Measurements from ENCODE around the gene ZNF253.
"Not testable (repeated sequence)": the region's sequence is repeated elsewhere in the genome, so short reads cannot be mapped to it uniquely, and the experiment has no call there.

DNA sequence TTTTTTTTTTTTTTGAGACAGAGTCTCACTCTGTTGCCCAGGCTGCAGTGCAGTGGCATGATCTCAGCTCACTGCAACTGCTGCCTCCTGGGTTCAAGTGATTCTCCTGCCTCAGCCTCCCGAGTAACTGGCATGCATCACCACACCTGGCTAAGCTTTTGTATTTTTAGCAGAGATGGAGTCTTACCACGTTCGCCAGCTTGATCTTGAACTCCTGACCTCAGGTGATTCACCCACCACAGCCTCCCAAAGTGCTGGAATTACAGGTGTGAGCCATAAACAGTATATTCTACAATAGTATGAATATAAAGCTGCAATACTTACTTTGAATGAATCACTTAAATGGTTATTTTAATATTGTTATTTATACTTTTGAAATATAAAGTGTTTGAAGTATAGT is 41.9 kb downstream of the ZNF253 start:
- TF ChIP-seq, protein P1, sequence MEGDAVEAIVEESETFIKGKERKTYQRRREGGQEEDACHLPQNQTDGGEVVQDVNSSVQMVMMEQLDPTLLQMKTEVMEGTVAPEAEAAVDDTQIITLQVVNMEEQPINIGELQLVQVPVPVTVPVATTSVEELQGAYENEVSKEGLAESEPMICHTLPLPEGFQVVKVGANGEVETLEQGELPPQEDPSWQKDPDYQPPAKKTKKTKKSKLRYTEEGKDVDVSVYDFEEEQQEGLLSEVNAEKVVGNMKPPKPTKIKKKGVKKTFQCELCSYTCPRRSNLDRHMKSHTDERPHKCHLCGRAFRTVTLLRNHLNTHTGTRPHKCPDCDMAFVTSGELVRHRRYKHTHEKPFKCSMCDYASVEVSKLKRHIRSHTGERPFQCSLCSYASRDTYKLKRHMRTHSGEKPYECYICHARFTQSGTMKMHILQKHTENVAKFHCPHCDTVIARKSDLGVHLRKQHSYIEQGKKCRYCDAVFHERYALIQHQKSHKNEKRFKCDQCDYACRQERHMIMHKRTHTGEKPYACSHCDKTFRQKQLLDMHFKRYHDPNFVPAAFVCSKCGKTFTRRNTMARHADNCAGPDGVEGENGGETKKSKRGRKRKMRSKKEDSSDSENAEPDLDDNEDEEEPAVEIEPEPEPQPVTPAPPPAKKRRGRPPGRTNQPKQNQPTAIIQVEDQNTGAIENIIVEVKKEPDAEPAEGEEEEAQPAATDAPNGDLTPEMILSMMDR (IDR thresholded peaks at IDR 0.05), result not testable (repeated sequence)
- TF ChIP-seq POLR2A (IDR thresholded peaks at IDR 0.05), result not testable (repeated sequence)
